CD4-positive, alpha-beta T cell treated with Interleukin-17A for 4 hours (primary cell): ENCODE results near the gene KIF22.
"Not testable (repeated sequence)": the region's sequence is repeated elsewhere in the genome, so short reads cannot be mapped to it uniquely, and the experiment has no call there.

ENCODE experiments used
- DNase-seq: peaks from one replicate; pipeline ENCODE4 v3.0.0-alpha.2; 2020; ENCODE audit warnings: mixed read lengths

The KIF22 gene

DNA sequence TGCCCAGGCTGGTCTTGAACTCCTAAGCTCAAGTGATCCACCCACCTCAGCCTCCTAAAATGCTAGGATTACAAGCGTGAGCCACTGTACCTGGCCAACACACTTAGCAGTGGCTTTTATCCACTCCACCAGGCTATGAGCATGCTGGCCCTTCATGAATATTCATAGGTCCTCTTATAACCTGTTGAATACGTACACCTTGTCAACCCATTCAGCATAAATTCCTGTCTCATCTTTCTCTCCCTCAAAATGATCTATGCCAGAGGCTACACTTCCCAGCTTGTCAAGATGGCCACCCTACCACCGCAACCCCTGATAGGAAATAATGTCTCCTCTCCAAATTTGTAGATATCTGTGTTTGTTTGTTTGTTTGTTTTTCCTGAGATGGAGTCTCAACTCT is 23.5 kb upstream of the KIF22 start:
- DNase-seq: no peak

DNA sequence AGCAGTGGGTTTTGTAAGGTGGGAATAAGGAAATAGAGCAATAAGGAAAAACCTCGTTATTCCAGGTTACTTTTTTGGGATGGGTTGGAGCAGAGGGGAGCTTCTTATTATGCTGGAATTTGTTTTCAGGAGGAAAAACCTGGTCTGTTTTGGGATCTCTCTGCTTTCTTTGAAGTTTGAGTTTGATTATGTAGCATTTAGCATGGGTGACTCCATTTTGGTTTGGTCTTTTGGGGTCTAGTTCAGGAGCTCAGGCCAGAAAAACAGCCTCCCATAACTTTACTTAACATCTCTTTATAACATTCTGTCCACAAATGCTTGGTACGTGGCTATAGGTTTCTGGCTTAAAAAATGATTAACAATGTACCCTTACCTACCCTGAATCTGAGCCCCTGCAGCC is 21.0 kb upstream of the KIF22 start:
- DNase-seq: no peak

DNA sequence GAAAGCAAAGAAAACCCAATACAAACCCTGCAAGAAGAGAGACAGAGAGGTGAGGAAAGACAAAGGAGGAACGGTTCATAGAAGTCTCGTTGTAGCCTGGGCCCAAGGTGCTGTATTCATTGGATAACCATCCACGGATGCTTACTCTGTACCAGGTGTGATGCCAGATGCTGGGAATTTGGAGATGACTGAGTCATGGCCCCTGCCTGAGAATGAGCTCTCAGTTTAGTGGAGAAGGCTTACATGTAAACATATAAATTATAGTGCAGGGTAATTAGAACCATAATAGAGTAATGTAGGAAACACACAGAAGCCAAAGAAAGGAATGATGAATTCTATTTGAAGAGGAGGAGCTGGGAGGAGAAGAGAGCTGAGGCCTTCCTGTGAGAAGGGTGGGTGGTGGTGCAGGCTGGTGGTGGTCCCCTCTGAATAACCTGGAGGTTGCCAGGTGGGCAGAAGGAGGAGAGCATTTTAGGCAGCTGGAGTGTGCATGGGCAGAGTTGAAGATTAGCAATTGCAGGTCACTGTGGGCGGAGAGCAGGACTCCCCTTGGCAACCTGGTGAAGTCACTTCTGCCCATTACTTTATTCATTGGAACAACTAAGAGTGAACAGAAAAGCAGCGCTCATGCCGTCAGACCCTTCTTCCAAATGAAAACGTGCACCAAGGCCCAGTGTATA is 20.2 kb upstream of the KIF22 start:
- no peak for DNase-seq

DNA sequence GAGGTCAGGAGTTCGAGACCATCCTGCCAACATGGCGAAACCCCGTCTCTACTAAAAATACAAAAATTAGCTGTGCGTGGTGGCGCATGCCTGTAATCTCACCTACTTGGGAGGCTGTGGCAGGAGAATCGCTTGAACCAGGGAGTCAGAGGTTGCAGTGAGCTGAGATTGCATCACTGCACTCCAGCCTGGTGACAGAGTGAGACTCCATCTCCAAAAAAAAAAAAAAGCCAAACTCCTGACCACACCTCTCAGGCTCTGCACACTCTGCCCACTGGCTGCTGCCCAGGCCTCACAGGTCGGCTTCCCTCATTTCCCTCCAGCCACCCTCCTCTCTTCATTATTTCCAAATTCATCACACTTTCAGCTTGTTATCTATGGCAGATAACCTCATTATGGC is 18.2 kb upstream of the KIF22 start:
- not testable (repeated sequence) for DNase-seq

DNA sequence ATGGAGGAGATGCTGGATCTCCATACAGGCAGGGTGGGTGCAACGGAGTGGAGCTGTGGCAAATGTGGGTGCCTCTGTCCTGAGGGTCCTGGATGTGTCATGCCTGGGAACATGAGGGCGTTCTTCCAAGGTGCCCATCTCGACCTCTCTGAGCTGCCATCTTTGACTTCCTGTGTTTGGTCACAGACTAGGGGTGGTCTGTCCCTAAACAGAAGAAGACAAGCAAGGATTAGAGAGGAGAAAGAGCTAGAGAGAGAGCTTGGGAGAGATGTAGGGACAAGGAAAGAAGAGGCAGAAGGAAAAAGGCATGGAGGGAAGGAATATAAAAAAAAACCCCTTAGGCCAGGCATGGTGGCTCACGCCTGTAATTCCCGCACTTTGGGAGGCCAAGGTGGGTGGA is 15.8 kb upstream of the KIF22 start:
- no peak for DNase-seq

DNA sequence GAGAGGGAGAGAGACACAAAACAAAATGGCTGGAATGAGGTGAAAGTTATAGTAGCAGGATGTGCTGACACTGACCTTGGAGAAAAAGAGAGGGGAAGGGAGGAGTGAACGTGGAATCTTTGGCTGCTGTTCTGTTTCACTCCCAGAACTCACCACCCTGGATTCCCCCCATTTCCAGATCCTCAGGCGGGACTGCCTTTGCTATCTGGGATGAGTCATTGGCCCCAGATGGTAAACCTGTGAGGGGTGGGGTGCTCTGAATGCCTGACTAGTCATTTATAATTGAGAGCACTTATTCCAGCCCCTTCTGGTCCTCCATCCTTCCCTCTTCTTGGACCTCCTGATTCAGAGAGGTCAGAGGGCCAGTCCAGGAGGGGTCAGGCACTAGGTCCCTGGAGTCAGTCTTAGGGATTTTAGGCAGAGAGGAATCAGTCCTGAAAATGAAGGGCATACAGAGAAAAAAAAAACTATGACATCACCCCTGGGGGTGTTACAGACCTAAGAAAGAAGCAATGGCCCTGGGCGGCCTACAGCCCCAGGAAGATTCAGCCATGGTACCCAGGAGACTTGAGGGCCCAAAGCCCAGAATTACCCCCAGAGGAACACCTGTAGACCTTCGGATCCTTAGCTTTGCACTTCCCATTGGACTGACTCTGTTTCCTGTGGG is 14.7 kb upstream of the KIF22 start:
- no peak for DNase-seq

DNA sequence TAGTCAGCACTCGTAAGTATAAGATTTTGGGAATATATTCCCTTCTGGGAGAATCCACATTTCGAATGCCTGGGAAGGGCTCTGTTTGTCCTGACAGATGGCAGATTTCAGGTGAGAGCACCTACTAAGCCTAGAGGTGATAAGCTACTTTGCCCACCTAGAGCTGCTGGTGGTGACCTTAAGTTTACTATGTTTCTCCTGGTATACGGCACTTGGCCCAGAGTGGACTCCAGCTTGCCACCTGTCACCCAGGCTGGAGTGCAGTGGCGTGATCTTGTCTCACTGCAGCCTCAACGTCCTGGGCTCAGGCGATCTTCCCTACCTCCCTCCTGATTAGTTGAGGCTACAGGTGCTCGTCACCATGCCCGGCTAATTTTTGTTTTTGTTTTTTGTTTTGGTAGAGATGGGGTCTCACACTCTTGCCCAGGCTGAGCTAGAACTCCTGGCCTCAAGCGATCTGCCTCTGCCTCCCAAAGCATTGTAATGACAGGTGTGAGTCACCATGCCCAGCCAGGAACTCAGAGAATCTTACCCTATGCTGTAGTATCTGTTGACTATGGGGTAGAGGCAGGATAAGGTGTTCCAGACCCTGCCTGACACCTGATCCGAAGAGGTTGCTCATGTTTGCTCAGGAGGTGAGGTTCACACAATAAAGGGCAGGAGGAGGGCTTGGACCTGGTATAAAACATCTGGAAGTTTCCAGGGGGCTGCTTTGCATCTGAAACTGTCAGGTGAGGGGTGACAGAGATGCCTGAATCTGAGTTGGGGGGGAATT is 12.8 kb upstream of the KIF22 start, which contains the start of gene ZG16:
Gene ZG16, plus strand, starts transcription at position 681 of the 775 bp plus-strand sequence. CDS start 1,011 bp downstream, outside the sequence.
- DNase-seq: no peak

DNA sequence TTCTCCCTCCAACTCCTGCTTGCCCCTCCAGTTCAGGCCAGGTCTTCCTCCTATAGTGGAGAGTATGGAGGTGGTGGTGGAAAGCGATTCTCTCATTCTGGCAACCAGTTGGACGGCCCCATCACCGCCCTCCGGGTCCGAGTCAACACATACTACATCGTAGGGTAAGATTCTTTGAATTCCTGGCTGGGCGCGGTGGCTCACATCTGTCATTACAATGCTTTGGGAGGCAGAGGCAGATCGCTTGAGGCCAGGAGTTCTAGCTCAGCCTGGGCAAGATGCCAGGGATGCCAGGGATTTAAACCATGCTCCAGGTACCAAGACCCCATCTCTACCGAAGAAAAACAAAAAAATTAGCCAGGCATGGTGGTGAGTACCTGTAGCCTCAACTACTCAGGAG is 11.1 kb upstream of the KIF22 start:
- DNase-seq: no peak

DNA sequence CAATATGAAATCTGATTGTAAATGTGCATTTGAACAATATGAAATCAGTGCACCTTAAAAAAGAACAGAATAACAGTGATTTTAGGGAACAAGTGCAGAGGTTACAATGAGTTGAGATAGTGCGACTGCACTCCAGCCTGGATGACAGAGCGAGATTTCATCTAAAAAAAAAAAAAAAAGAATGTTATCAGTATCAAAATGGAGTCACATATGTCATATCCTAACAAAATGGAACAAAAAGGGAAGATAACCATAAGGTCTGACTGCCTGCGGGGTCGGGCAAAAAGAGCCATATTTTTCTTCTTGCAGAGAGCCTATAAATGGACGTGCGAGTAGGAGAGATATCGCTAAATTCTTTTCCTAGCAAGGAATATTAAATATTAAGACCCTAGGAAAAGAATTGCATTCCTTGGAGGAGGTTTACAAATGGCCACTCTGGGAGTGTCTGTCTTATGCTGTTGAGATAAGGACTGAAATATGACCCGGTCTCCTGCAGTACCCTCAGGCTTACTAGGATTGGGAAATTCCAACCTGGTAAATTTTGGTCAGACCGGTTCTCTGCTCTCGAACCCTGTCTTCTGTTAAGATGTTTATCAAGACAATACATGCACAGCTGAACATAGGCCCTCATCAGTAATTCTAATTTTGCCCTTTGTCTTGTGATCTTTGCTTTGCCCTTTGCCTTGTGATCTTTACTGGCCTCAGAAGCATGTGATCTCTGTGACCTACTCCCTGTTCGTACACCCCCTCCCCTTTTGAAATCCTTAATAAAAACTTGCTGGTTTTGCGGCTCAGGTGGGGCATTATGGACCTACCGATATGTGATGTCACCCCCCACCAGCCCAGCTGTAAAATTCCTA is 7.2 kb upstream of the KIF22 start:
- DNase-seq: not testable (repeated sequence)

DNA sequence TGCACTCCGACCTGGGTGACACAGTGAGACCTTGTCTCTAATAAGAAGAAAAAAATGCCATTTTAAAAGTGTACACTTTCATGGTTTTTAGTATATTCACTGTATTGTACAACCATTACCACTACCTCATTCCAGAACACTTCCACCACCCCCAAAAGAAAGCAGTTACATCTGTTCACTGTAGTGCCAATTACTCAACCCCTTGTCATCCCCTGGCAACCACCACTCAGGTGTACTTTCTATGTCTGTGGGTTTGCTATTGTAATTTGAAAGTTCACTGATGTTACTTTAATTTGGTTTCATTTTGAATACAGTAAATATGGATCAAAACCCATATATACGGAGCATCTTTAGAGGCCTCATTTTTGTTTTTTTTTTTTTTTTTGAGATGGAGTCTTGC is 6.4 kb upstream of the KIF22 start:
- DNase-seq: peak; percentile 30

DNA sequence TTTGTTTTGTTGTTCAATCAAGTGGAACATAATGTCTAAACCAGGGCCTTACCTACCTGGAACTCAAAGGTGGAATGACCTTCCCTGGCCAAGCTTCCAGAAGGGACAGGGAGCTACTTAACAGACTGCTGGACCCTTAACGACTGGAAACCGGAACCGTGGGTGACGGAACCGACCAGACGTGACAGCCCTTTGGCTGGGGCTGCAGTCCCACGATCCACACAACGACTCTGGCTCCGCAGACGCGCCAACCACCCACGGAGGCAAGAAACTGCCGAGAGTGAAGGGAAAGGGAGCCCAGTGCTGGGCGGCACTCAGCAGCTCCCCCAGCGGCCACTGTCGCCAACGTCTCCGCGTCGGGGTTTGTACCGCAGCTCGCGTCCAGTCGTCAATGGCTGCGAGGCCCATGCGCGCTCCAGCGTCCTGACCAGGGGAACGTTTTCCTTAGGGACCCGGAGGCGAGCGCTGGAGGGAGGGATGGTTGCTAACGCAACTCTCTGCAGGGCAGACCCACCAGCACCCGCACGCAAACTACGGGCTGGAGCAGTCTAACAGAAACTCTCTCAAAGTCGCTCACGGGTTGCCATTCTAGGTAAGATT is 5.5 kb upstream of the KIF22 start:
- peak; percentile 86 for DNase-seq

DNA sequence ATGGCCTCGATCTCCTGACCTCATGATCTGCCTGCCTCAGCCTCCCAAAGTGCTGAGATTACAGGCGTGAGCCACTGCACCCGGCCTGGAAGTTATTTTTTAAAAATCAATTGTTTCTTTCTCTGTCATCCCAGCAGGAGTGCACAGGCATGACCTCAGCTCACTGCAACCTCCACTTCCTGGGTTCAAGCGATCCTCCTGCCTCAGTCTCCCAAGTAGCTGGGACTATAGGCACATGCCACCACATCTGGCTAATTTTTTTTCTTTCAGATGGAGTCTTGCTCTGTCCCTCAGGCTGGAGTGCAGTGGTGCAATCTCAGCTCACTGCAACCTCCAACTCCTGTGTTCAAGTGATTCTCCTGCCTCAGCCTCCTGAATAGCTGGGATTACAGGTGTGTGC is 3.4 kb upstream of the KIF22 start:
- not testable (repeated sequence) for DNase-seq

DNA sequence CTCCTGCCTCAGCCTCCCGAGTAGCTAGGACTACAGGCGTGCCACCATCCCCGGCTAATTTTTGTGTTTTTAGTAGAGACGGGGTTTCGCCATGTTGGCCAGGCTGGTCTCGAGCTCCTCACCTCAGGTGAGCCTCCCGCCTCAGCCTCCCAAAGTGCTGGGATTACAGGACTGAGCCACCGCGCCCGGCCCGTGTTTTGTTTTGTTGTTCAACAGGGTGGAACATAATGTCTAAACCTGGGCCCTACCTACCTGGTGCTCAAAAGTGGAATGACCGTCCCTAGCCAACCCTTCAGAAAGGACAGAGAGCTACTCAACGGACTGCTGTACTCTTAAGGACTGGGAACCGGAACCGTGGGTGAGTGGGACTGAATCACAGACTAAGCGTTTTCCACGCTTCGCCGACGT is 772 bp upstream of the KIF22 start:
- no peak for DNase-seq

DNA sequence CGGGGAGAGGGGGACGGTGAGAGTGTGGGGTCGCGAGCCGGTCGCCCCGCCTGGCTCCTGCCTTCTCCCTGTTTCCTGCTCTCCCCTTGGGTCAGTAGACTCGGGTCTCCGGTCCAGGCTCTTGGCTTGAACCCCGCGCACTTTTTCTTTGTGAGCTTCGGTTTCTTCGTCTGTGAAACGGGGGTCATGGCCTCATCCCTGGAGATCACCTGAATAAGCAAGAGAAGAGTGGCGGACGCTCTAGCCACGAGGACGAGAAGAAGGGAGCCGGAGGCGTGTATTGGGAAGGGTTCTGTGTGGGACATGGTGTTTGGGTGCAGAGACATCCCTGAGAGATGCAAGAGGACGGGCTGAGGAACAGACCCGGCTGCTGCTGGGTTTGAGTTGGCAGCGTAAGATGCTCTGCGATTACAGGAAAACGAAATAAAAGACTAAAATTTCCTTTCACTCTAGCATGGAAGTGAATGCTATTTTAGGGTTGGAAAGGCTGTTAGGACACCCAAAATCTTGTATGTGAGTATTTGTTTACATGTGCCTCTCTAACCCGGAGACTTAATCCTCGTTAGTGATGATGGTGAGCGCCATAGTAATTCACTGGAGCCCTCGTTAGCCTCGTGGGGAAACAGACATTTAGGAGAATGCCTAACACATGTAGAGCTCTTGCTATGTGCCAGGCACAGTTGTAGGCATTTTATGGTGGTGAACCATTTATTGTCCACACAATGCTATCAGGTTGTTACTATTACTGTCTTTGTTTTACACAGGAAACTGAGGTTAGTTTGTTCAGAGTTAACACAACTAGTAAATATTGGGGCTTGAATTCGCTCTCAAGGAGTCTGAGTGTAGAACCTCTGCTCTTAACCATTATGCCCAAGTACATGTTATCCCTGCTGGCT is 646 bp downstream of the KIF22 start:
- DNase-seq: peak; percentile 27

DNA sequence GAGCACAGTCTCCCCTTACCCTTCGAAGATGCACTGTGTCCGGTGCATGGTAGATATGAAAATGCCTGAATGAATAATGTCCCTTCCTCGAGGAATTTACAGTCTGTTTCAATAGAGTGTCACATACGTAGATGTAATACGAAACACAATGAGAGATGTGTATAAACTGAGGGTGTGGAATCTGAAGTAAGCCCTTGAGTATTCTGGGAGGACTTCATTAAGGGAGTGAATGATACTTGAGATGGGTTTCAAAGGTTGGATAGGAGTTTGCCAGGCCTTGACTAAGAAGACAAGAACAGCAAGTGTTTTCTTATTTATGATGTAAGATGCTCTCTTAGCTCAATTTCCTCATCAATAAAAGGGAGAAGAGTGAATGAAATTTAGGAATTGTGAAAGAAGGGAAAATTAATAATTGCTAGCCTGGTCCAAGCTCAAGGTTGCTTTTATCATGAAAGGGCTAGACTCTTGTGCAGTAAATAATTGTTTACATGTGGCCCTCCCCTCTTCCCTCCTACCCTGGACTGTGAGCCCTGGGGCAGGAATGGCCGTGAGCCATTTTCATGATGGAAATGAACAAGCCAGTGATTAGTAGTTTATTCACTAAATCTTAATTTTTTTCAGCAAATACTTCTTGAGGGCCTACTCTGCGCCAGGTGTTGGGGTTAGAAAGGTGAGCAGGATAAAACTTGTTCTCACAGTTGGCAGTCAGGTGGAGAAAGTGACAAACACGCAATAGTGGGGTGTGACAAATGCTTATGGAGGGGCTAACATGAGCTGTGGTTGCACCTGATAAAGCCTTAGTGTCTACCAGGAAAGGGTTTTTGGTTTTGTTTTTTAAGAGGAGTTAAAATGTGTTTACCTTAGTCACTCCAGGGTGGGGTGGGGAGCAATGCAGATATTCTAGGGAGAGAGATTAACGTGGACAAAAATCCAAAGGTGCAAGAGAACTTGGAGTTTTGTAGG is 1.6 kb downstream of the KIF22 start:
- no peak for DNase-seq

DNA sequence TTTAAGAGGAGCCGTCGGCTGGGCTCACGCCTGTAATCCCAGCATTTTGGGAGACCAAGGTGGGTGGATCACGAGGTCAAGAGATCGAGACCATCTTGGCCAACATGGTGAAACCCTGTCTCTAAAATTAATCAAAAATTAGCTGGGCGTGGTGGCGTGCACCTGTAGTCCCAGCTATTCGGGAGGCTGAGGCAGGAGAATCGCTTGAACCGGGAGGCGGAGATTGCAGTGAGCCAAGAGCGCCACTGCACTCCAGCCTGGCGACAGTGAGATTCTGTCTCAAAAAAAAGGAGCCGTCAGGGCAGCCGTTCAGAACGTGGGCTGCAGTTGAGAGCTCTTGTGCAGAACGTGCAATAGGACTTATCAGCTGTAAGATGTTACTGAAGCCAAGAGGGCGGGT is 2.6 kb downstream of the KIF22 start:
- not testable (repeated sequence) for DNase-seq

DNA sequence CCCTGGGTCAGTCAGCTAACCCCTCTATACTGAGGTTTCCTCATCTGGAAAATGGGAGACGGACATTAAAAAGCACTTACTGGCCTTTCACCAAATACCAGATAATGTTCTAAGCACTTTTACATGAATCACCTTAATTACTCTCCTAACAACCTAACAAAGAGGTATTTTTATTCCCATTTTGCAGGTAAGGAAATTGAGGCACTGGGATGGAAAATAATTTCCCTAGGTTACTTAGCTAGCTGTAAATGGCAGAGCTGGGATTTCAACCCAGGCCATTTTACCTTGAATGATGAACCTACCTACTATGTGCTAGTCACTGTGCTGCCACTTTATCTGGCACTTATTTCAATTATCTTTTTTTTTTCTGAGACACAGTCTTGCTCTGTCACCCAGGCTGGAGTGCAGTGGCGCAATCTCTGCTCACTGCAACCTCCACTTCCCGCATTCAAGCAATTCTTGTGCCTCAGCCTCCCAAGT is 3.7 kb downstream of the KIF22 start:
- DNase-seq: no peak

DNA sequence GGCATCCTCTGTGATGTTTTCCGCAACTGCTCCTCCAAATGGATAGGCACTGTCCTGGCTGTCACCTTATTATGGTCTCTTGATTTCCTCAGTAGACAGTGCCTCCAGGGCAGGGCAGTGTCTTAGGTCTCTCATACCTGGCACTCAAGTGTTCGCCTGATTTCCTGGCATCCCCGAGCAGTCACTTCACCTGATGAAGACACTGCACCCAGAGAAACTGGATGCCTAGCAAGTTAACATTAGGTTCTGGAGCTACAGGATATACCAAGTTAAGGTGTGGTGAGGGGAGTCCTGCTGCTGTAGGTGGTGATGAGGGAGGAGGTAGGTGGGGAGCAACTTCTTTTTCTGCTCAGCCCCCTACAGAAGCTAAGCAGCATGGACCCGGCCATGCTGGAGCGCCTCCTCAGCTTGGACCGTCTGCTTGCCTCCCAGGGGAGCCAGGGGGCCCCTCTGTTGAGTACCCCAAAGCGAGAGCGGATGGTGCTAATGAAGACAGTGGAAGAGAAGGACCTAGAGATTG is 11.9 kb downstream of the KIF22 start:
- no peak for DNase-seq

DNA sequence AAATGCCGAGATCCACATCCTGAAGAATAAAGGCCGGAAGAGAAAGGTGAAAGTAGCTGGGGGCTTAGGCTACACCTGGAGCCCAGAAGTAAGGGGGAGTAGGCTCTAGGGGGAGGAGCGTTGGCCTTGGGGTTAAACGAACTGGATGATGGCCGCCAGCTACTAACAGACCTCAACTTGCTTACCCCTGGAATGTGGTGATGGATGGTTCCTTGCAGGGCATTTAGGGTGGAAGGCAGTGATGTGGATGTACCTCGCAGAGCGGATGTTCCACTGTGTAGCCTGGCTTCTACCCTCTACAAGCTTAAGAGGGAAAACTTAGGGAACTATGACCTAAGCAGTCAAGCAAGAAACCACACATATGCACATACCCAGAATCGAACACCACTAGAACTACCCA is 13.5 kb downstream of the KIF22 start:
- DNase-seq: no peak
